K562 (cell line): ENCODE data around the gene IL23R. TPM values are rescaled to one million over a fixed set of nuclear protein-coding genes. Genes with fewer than 3 reads are reported as not detected.

Experiments used
- ATAC-seq: fragments of 200-7000 bp; cut with Tn5 transposase; 3 replicates; pipeline ENCODE4 v1.9.1; 2020; ENCODE audit warnings: moderate library complexity
- BruUV-seq: library from RNA; stranded (reverse); fragments of 400-500 nt; replicated peaks from 2 replicates; lab custom pipeline; 2021; lab: Mats Ljungman, UMichigan
- CTCF ChIA-PET: fragments of 300-600 bp; formaldehyde crosslinking; extraction: SDS; loops from one replicate; lab custom pipeline; 2021; ENCODE audit warnings: low intra/inter-chr PET ratio; lab: Yijun Ruan, JAX
- POLR2A ChIA-PET: fragments of 300-600, 350-650 bp; sonication (Branson Sonifier 250); formaldehyde crosslinking; extraction: SDS; loops from one replicate; lab custom pipeline; 2021; ENCODE audit warnings: antibody characterized with exemption, inconsistent platforms; lab: Yijun Ruan, JAX
- DNase-seq, 4 experiments: peaks; one replicate each; pipeline versions ENCODE4 v3.0.0 to v3.0.0-alpha.2; 2011 to 2018; ENCODE audit warnings: low spot score in 3 of 4, mixed read lengths in 3 of 4; ENCODE audit errors: extremely low read depth in 1 of 4
- FAIRE-seq: peaks from 2 replicates; lab custom pipeline; 2011; peaks lifted over from hg19 to GRCh38; lab: Jason Lieb, UNC
- H2AFZ ChIP-seq: 2 replicates; pipeline ENCODE4 v1.6.0; 2011; ENCODE audit warnings: low read depth, low read length, control low read depth, inconsistent platforms
- H3K27ac ChIP-seq: fragments of 200-600 bp; 3 replicates; pipeline ENCODE4 v1.8.0; 2011; ENCODE audit warnings: low read depth, mild to moderate bottlenecking, control low read depth, inconsistent platforms, low read length, moderate library complexity, mixed read lengths; ENCODE audit errors: extremely low read depth
- H3K27me3 ChIP-seq, 2 experiments: fragments of 300-600 bp in 1 of 2; 2 replicates in 1 of 2; 3 replicates in 1 of 2; pipeline versions ENCODE4 v1.6.0 to v1.8.0; 2011; ENCODE audit warnings: inconsistent platforms in 2 of 2, low read length in 2 of 2, mild to moderate bottlenecking in 1 of 2, mixed read lengths in 1 of 2, moderate library complexity in 1 of 2; ENCODE audit not compliant: control insufficient read depth in 2 of 2, insufficient read depth in 2 of 2
- H3K36me3 ChIP-seq: fragments of 300-600 bp; 3 replicates; pipeline ENCODE4 v1.8.0; 2011; ENCODE audit warnings: mild to moderate bottlenecking, low read length, inconsistent platforms; ENCODE audit not compliant: control insufficient read depth, insufficient read depth
- H3K4me1 ChIP-seq, 2 experiments: fragments of 200-600 bp in 1 of 2; replicated peaks in 1 of 2; 2 replicates in 1 of 2; 3 replicates in 1 of 2; pipeline versions ENCODE4 v1.5.1 to v1.8.0; 2011; ENCODE audit warnings: inconsistent platforms in 2 of 2, low read length in 2 of 2, mild to moderate bottlenecking in 1 of 2, mixed read lengths in 1 of 2, moderate library complexity in 1 of 2; ENCODE audit not compliant: control insufficient read depth in 2 of 2, insufficient read depth in 2 of 2
- H3K4me2 ChIP-seq: 2 replicates; pipeline ENCODE4 v1.6.1; 2011; ENCODE audit warnings: low read length, control low read depth, inconsistent platforms, mixed read lengths; ENCODE audit not compliant: insufficient read depth
- H3K4me3 ChIP-seq: fragments of 200-600 bp; sonication (generic), shearing (Covaris generic); 2 replicates; pipeline ENCODE4 v1.5.1; 2016; ENCODE audit warnings: control low read depth, inconsistent platforms
- H3K79me2 ChIP-seq: fragments of 200-600 bp; 3 replicates; pipeline ENCODE4 v1.8.0; 2011; ENCODE audit warnings: low read length, inconsistent platforms; ENCODE audit not compliant: control insufficient read depth, insufficient read depth
- H3K9ac ChIP-seq, 2 experiments: 2 replicates each; pipeline versions ENCODE4 v1.6.0 to v1.6.1; 2011; ENCODE audit warnings: low read depth in 2 of 2, low read length in 2 of 2, control low read depth in 1 of 2, inconsistent platforms in 1 of 2, mild to moderate bottlenecking in 1 of 2, mixed read lengths in 1 of 2; ENCODE audit not compliant: insufficient read depth in 1 of 2
- H3K9me1 ChIP-seq: one replicate; pipeline ENCODE4 v1.6.0; 2011; ENCODE audit warnings: inconsistent platforms, mild to moderate bottlenecking, low read length, moderate library complexity; ENCODE audit not compliant: control insufficient read depth, insufficient read depth
- H3K9me3 ChIP-seq: replicated peaks from 2 replicates; pipeline ENCODE4 v1.5.1; 2011; ENCODE audit warnings: low read depth, low read length, inconsistent platforms; ENCODE audit not compliant: control insufficient read depth, insufficient read depth
- H4K20me1 ChIP-seq: replicated peaks from 2 replicates; pipeline ENCODE4 v1.6.1; 2011; ENCODE audit warnings: low read length, inconsistent platforms, mixed read lengths; ENCODE audit not compliant: control insufficient read depth, insufficient read depth
- EZH2 ChIP-seq: IDR thresholded peaks from 2 replicates; pipeline ENCODE4 v1.6.1; 2012; ENCODE audit warnings: low read depth, mild to moderate bottlenecking, inconsistent platforms, low read length, borderline replicate concordance
- HMG20A ChIP-seq: fragments of 450-650 bp; formaldehyde crosslinking; conservative IDR thresholded peaks from 2 replicates; pipeline ENCODE4 v1.4.0; 2020; ENCODE audit warnings: mild to moderate bottlenecking, mixed read lengths
- MYC ChIP-seq, 2 experiments: fragments of 250-450 bp in 1 of 2; sonication (Bioruptor Pico) in 1 of 2; IDR thresholded peaks; 2 replicates each; pipeline versions ENCODE4 v1.5.1 to v1.6.1; 2012 to 2021; ENCODE audit warnings: low read depth in 2 of 2, borderline replicate concordance in 1 of 2, improper control_type of control experiment in 1 of 2, low read length in 1 of 2, mild to moderate bottlenecking in 1 of 2, moderate library complexity in 1 of 2
- NEUROD1 ChIP-seq: fragments of 150-350 bp; IDR thresholded peaks from 2 replicates; pipeline ENCODE4 v1.6.1; 2014; ENCODE audit warnings: borderline replicate concordance, low read length, low read depth; ENCODE audit not compliant: partially characterized antibody
- RFX1 ChIP-seq: fragments of 450-650 bp; IDR thresholded peaks from 2 replicates; pipeline ENCODE4 v1.6.1; 2016; ENCODE audit warnings: mild to moderate bottlenecking, moderate library complexity
- SIX5 ChIP-seq, 2 experiments: IDR thresholded peaks; 2 replicates each; pipeline ENCODE4 v1.6.1; 2011; ENCODE audit warnings: low read length in 2 of 2, borderline replicate concordance in 1 of 2, low read depth in 1 of 2, mild to moderate bottlenecking in 1 of 2, moderate library complexity in 1 of 2; ENCODE audit not compliant: insufficient read depth in 1 of 2
- SOX6 ChIP-seq: fragments of 450-650 bp; IDR thresholded peaks from 2 replicates; pipeline ENCODE4 v1.6.1; 2014; ENCODE audit warnings: mild to moderate bottlenecking
- SRF ChIP-seq, 2 experiments: fragments of 250-450, 450-650 bp in 1 of 2; sonication (Bioruptor Pico) in 1 of 2; sonication (generic) in 1 of 2; formaldehyde crosslinking; IDR thresholded peaks; 2 replicates each; pipeline versions ENCODE4 v1.5.0 to v1.5.1; 2020 to 2022; ENCODE audit warnings: mild to moderate bottlenecking in 1 of 2, missing genetic modification reagents in 1 of 2
- ZNF75A ChIP-seq: fragments of 450-650 bp; formaldehyde crosslinking; IDR thresholded peaks from 2 replicates; pipeline ENCODE4 v1.4.0; 2020; ENCODE audit warnings: mild to moderate bottlenecking
- WGBS: fragments of 100-300 bp; shearing (Covaris generic); methylation state at CpG from one replicate; pipeline ENCODE4 v1.1.6; 2016; ENCODE audit warnings: low coverage, mixed read lengths; ENCODE audit not compliant: insufficient coverage; ENCODE audit errors: missing lambda C conversion rate; 5-methylcytosine and 5-hydroxymethylcytosine counted together
- in situ Hi-C: fragments of 300-500 bp; cut with MboI; formaldehyde crosslinking; loops from 4 replicates; pipeline ENCODE4 v1.15.0; 2018; ENCODE audit warnings: inconsistent platforms, mixed read lengths
- intact Hi-C: fragments of 100-400 bp; cut with micrococcal nuclease; formaldehyde crosslinking; loops from 2 replicates; pipeline ENCODE4 v1.14.2; 2022
- polyA plus RNA-seq, 8 experiments: library from polyadenylated mRNA; depleted of rRNA in 4 of 8; stranded (reverse) in 5 of 8; unstranded in 3 of 8; fragments of >200 nt; fragmentation: Nextera tagmentation in 2 of 8; fragmentation: Illumina TruSeq in 1 of 8; extraction: Ambion mirVana in 2 of 8; extraction: Trizol in 1 of 8; gene quantifications; 2 replicates each; pipeline versions ENCODE4 v1.2.1 to v1.2.3, GENCODE V29; 2011 to 2014; ENCODE audit warnings: inconsistent platforms in 1 of 8, missing spikeins in 1 of 8
- total RNA-seq, 7 experiments: library from RNA; depleted of rRNA in 6 of 7; stranded (reverse); fragments of >200 nt in 6 of 7; fragmentation: Illumina TruSeq in 2 of 7; extraction: Trizol in 2 of 7; gene quantifications; 2 replicates each; pipeline versions ENCODE4 v1.2.1 to v1.2.3, GENCODE V29; 2011 to 2021; ENCODE audit warnings: low replicate concordance in 1 of 7
- TF ChIP-seq, protein P1 (sequence below): sonication (generic); formaldehyde crosslinking; IDR thresholded peaks from 2 replicates; pipeline ENCODE4 v1.8.1; 2022; ENCODE audit warnings: missing genetic modification reagents
- TF ChIP-seq, protein P2 (sequence below), 2 experiments: IDR thresholded peaks; 2 replicates each; pipeline ENCODE4 v1.6.1; 2012; ENCODE audit warnings: improper control_type of control experiment in 2 of 2, low read depth in 2 of 2, low read length in 2 of 2, borderline replicate concordance in 1 of 2
- TF ChIP-seq, protein P3 (sequence below): sonication (generic); formaldehyde crosslinking; IDR thresholded peaks from 2 replicates; pipeline ENCODE4 v1.9.0; 2022; ENCODE audit warnings: mild to moderate bottlenecking, missing genetic modification reagents

Gene IL23R
- total and polyA plus RNA-seq, 9 of the 15 experiments (the other 6 are each of a cell fraction or from before 2014, with no cell fraction given): 4.4 to 52.7 (median 22.8) TPM

DNA sequence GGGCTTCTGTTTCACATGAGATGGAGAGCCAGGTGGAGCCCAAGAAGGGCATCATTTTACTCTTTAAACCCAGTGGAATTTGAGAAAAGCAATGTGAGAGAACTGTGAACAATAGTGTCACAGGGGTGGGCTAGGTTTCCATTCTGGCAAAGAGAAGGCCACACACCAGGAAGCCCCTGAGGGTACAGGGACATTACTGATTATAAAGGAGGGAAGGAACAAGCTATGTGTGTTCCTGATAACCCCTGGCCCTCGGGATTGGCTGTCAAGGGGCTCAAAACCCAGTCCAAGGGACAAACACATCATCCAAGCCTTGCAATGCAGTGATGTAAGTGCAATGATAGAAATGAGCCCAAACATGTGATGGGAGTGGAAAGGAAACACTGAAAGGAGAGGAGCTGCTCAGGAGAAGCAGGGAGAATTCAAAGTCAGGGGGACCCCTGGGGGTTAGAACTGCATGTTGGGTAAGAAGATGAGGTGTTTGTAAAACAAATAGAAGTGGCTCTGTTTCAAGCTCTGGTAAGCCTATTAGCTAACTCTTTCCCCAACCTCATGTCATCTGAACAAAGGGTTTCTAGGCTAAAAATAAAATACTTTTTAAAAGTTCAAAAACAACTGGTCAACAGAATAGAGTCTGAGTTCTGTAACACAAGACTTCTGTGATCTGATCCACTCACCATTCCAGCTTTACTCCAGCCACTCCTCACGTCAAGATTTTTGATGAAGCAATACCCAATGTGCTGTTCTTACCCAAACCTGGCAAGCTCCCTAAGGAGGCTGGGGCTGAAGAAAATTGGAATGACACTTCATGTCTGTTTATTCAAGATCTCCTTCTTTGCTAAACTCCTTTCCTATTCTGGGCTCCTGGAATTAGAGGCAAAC lies 90.3 kb downstream of the IL23R start (continued):
- no peak for TF ChIP-seq SOX6
- no peak for TF ChIP-seq SIX5 (IDR thresholded peaks at IDR 0.05; ENCODE audit: borderline replicate concordance in 1 of 2, insufficient read depth in 1 of 2, low read depth in 1 of 2, low read length in 2 of 2)
- TF ChIP-seq RFX1: no peak
- TF ChIP-seq, protein P1, sequence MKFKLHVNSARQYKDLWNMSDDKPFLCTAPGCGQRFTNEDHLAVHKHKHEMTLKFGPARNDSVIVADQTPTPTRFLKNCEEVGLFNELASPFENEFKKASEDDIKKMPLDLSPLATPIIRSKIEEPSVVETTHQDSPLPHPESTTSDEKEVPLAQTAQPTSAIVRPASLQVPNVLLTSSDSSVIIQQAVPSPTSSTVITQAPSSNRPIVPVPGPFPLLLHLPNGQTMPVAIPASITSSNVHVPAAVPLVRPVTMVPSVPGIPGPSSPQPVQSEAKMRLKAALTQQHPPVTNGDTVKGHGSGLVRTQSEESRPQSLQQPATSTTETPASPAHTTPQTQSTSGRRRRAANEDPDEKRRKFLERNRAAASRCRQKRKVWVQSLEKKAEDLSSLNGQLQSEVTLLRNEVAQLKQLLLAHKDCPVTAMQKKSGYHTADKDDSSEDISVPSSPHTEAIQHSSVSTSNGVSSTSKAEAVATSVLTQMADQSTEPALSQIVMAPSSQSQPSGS (CRISPR knock-in tag): no peak

DNA sequence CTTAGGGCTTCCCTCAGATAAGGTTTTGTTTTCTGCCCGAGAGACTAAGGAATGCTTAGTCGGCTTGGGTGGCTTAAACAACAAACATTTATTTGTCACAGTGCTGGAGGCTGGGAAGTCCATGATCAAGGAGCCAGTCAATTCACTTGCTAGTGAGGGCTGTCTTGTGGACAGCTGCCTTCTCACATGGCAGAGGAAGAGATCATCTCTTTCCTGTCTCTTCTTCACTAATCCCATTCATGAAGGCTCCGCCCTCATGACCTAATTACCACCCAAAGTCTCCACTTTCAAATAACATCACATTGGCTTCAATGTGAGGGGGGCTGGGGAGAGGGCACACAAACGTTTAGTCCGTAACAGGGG lies 90.9 kb downstream of the IL23R start:
- ATAC-seq (no peak), DNase-seq (no peak), FAIRE-seq (no peak)
- BruUV-seq: no TSS peak
- POLR2A ChIA-PET: interaction anchor here (0.7 kb wide), 1 partner anchor 10 kb away, joined by 4 read pairs; no protein-coding TSS in a partner anchor
- H3K4me3 ChIP-seq: no peak overlapping the region
- H3K36me3 ChIP-seq: peaks cover 35% of the 10 kb centered on the region; the same call in 2 of the 3 replicates
- intact Hi-C loops (no loop called here), in situ Hi-C loops (no loop called here)
- no peaks in the 10 kb centered on the region for H3K4me1 ChIP-seq
- no peak overlapping the region for H3K4me2 ChIP-seq
- no peaks in the 10 kb centered on the region for H3K79me2 ChIP-seq
- WGBS: 53% methylated on average over 5 of the region's 5 CpGs
- H3K27ac ChIP-seq: no peak overlapping the region
- no peak overlapping the region for H2AFZ ChIP-seq
- no peaks in the 10 kb centered on the region for H3K9me3 ChIP-seq
- CTCF ChIA-PET: no interaction called here
- H3K27me3 ChIP-seq: no peaks in the 10 kb centered on the region
- no peaks in the 10 kb centered on the region for H3K9me1 ChIP-seq
- no peak overlapping the region for H3K9ac ChIP-seq
- no peaks in the 10 kb centered on the region for H4K20me1 ChIP-seq
- TF ChIP-seq, protein P2, sequence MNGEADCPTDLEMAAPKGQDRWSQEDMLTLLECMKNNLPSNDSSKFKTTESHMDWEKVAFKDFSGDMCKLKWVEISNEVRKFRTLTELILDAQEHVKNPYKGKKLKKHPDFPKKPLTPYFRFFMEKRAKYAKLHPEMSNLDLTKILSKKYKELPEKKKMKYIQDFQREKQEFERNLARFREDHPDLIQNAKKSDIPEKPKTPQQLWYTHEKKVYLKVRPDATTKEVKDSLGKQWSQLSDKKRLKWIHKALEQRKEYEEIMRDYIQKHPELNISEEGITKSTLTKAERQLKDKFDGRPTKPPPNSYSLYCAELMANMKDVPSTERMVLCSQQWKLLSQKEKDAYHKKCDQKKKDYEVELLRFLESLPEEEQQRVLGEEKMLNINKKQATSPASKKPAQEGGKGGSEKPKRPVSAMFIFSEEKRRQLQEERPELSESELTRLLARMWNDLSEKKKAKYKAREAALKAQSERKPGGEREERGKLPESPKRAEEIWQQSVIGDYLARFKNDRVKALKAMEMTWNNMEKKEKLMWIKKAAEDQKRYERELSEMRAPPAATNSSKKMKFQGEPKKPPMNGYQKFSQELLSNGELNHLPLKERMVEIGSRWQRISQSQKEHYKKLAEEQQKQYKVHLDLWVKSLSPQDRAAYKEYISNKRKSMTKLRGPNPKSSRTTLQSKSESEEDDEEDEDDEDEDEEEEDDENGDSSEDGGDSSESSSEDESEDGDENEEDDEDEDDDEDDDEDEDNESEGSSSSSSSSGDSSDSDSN (IDR thresholded peaks at IDR 0.05; ENCODE audit: borderline replicate concordance in 1 of 2, low read depth in 2 of 2, low read length in 2 of 2): no peak
- TF ChIP-seq HMG20A (CRISPR knock-in tag): no peak
- TF ChIP-seq EZH2: no peak
- no peak for TF ChIP-seq ZNF75A (CRISPR knock-in tag)
- no peak for TF ChIP-seq NEUROD1
- no peak for TF ChIP-seq SRF (CRISPR knock-in tag; IDR thresholded peaks at IDR 0.05)
- TF ChIP-seq, protein P3, sequence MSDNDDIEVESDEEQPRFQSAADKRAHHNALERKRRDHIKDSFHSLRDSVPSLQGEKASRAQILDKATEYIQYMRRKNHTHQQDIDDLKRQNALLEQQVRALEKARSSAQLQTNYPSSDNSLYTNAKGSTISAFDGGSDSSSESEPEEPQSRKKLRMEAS (CRISPR knock-in tag): no peak
- TF ChIP-seq MYC (IDR thresholded peaks at IDR 0.05; ENCODE audit: low read depth, low read length): no peak
- no peak for TF ChIP-seq MYC (CRISPR knock-in tag; IDR thresholded peaks at IDR 0.05; ENCODE audit: borderline replicate concordance, low read depth)
